Brain microvascular endothelial cell (primary cell): Measurements from ENCODE around the gene TUBGCP3.

Source experiments
- DNase-seq: peaks from one replicate; pipeline ENCODE4 v3.0.0-alpha.2; 2020
- H3K27ac ChIP-seq: fragments of 250-450 bp; sonication (Bioruptor Pico); 2 replicates; pipeline ENCODE4 v1.5.1; 2020; ENCODE audit warnings: mild to moderate bottlenecking, moderate library complexity
- H3K27me3 ChIP-seq: fragments of 250-450 bp; sonication (Bioruptor Pico); replicated peaks from 2 replicates; pipeline ENCODE4 v1.5.1; 2020; ENCODE audit warnings: mild to moderate bottlenecking
- H3K36me3 ChIP-seq: fragments of 250-450 bp; sonication (Bioruptor Pico); replicated peaks from 2 replicates; pipeline ENCODE4 v1.5.1; 2020; ENCODE audit warnings: mild to moderate bottlenecking
- H3K4me3 ChIP-seq: 2 replicates; pipeline ENCODE4 v1.5.1; 2011; ENCODE audit warnings: low read depth, mild to moderate bottlenecking, control low read depth, low read length, moderate library complexity
- in situ Hi-C: cut with HindIII; loops from 2 replicates; pipeline ENCODE4 v1.10.0; 2017; ENCODE audit warnings: low sequenced_read_pairs, low pct_ligation_motif_present
- TF ChIP-seq, protein P1 (sequence below): IDR thresholded peaks from 2 replicates; pipeline ENCODE4 v1.5.1; 2011; ENCODE audit warnings: low read depth, mild to moderate bottlenecking, moderate library complexity, low read length, control low read depth, inconsistent platforms; ENCODE audit errors: missing control alignments

The TUBGCP3 gene

DNA sequence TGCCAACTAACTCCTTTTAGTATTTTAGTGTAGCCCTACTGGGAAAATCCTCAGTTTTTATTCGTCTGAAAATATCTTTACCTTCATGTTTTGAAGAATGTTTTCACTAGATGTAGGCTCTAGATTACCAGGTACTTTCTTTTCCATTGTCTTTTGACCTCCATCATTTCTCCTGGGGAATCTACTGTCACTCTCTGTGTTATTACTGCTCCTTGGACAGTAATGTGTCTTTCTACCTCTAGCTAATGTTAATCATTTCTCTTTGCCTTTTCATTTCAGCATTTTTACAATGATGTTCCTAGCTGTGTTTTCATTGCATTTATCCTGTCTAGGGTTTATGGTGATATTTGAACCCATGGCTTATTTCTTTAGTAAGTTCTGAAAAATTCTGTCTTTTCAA lies 149.9 kb downstream of the TUBGCP3 start:
- TF ChIP-seq, protein P1, sequence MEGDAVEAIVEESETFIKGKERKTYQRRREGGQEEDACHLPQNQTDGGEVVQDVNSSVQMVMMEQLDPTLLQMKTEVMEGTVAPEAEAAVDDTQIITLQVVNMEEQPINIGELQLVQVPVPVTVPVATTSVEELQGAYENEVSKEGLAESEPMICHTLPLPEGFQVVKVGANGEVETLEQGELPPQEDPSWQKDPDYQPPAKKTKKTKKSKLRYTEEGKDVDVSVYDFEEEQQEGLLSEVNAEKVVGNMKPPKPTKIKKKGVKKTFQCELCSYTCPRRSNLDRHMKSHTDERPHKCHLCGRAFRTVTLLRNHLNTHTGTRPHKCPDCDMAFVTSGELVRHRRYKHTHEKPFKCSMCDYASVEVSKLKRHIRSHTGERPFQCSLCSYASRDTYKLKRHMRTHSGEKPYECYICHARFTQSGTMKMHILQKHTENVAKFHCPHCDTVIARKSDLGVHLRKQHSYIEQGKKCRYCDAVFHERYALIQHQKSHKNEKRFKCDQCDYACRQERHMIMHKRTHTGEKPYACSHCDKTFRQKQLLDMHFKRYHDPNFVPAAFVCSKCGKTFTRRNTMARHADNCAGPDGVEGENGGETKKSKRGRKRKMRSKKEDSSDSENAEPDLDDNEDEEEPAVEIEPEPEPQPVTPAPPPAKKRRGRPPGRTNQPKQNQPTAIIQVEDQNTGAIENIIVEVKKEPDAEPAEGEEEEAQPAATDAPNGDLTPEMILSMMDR, result no peak
- no peaks in the 10 kb centered on the region for H3K36me3 ChIP-seq
- H3K27me3 ChIP-seq, result no peaks in the 10 kb centered on the region
- in situ Hi-C loops, result no loop called here
- no peak overlapping the region for H3K4me3 ChIP-seq
- H3K27ac ChIP-seq, result no peak overlapping the region
- DNase-seq, result no peak

DNA sequence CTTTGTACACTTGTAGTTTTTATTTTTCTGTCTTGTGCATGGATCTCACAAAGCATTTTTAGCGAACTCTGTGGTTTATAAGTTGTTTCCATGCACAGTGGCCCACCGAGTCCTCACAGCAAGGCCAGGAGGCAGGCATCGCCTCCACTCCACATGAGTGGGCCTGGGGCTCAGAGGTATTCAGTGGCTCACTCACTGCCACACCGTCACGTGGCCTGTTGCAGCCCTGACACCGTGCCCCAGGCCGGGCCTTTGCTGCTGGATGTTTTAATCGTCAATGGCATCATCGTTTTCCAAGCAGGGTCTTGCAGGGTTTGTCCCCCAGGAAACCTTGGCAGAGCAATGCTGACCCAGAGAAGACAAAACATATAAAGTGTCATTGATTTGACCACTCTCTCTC lies 152.0 kb downstream of the TUBGCP3 start:
- no peak overlapping the region for H3K27ac ChIP-seq
- in situ Hi-C loops, result no loop called here
- TF ChIP-seq, protein P1, result no peak
- no peaks in the 10 kb centered on the region for H3K27me3 ChIP-seq
- no peak for DNase-seq
- H3K36me3 ChIP-seq, result no peaks in the 10 kb centered on the region
- H3K4me3 ChIP-seq, result no peak overlapping the region
